Heart left ventricle (tissue), 16 donors: ENCODE data around the gene PCBP3. TPM values are rescaled to one million over a fixed set of nuclear protein-coding genes. Genes with fewer than 3 reads are reported as not detected.

Experiments used
- ATAC-seq, 4 donors: fragments of 200-7000 bp; cut with Tn5 transposase; one replicate each; pipeline ENCODE4 v1.9.1; 2020 to 2022; ENCODE audit warnings: moderate library complexity in 4 of 4, mild to moderate bottlenecking in 3 of 4, moderate number of reproducible peaks in 1 of 4
- DNase-seq, 5 donors: peaks; one replicate each; pipeline ENCODE4 v3.0.0-alpha.2; 2020
- H3K27ac ChIP-seq, 12 donors: fragments of 200-600 bp; sonication (generic) in 4 of 12; one replicate each; pipeline versions ENCODE4 v1.5.0 to v1.8.0; 2016 to 2022; ENCODE audit warnings: mild to moderate bottlenecking in 2 of 12
- H3K27me3 ChIP-seq, 9 donors: fragments of 200-600 bp; sonication (generic) in 2 of 9; one replicate each; pipeline versions ENCODE4 v1.5.1 to v1.8.0; 2016 to 2022; ENCODE audit warnings: mild to moderate bottlenecking in 3 of 9
- H3K36me3 ChIP-seq, 9 donors: fragments of 200-600 bp; sonication (generic) in 2 of 9; one replicate each; pipeline versions ENCODE4 v1.5.0 to v1.8.0; 2018 to 2022; ENCODE audit warnings: mild to moderate bottlenecking in 2 of 9
- H3K4me1 ChIP-seq, 12 donors: fragments of 200-600 bp; sonication (generic) in 4 of 12; one replicate each; pipeline versions ENCODE4 v1.5.0 to v1.8.0; 2016 to 2022; ENCODE audit warnings: mild to moderate bottlenecking in 3 of 12
- H3K4me3 ChIP-seq, 12 donors: fragments of 200-600 bp; sonication (generic) in 4 of 12; one replicate each; pipeline versions ENCODE4 v1.5.0 to v1.8.0; 2017 to 2022; ENCODE audit warnings: mild to moderate bottlenecking in 9 of 12, moderate library complexity in 4 of 12
- H3K9me3 ChIP-seq, 12 donors: fragments of 200-600 bp; sonication (generic) in 4 of 12; one replicate each; pipeline versions ENCODE4 v1.5.0 to v1.8.0; 2016 to 2022; ENCODE audit warnings: mild to moderate bottlenecking in 1 of 12
- POLR2A ChIP-seq, 2 donors: fragments of 450-650 bp; IDR thresholded peaks; one replicate each; pipeline ENCODE4 v1.6.1; 2017; ENCODE audit warnings: antibody characterized with exemption in 2 of 2, mild to moderate bottlenecking in 2 of 2, moderate library complexity in 2 of 2
- WGBS, 4 donors: extraction: QIAGEN DNeasy Blood & Tissue Kit in 2 of 4; methylation state at CpG; one replicate each; pipeline versions ENCODE4 v1.1.5 to v1.1.7; 2013 to 2018; 5-methylcytosine and 5-hydroxymethylcytosine counted together
- intact Hi-C, 10 donors: fragments of 100-400 bp; cut with DNase I; formaldehyde crosslinking; loops; one replicate each; pipeline versions ENCODE4 v1.11.1 to v1.14.2; 2022
- polyA plus RNA-seq, 2 donors: library from polyadenylated mRNA; stranded (reverse); fragments of 200-250 nt; gene quantifications; one replicate each; pipeline ENCODE4 v1.2.3, GENCODE V29; 2013
- total RNA-seq, 9 donors: library from RNA; depleted of rRNA in 2 of 9; stranded (reverse); fragments of >200 nt in 2 of 9; fragmentation: NEBNext Ultra II Directional in 3 of 9; extraction: Animal tissue kit (Norgen Biotek cat#: 25700) in 3 of 9; gene quantifications; one replicate each; pipeline versions ENCODE4 v1.1.0 to v1.2.4, GENCODE V29; 2016 to 2023
- TF ChIP-seq, protein P1 (sequence below), 12 donors: fragments of 200-600 bp; sonication (generic) in 4 of 12; IDR thresholded peaks; one replicate each; pipeline versions ENCODE4 v1.5.0 to v1.8.0; 2018 to 2022; ENCODE audit warnings: antibody characterized with exemption in 12 of 12, mild to moderate bottlenecking in 5 of 12
- donor health status: ischemic (EF 13 %, LVEDD 7.1; RV severe dilation, severe dysfunction).
- donor health status: healthy with polysubstance abuse.
- donor health status: DM: no; HTN: yes; CAD: no.
- donor health status: DM: no; HTN: no; CAD: no.
- donor health status: ischemic (EF 25% LVEDD 6.9; RV normal size, moderate dysfunction).
- donor health status: ischemic (EF 25% LVEDD 5.7; RV mildly dilated, moderate dysfunction).
- donor health status: healthy.
- donor health status: DM: yes; HTN: yes; CAD: no.
- donor health status: ischemic (EF 35%, LVEDD 5.7; RV mildly dilated, moderate dysfunction).
- donor health status: nonischemic (EF 11% LVEDD 7.7; RV severe dilation, severe dysfunction).
- donor health status: DM: yes; HTN: yes; CAD: no.
- donor health status: PGD.
- donor health status: ischemic (EF 29% LVEDD 5.4; RV normal size, mild dysfunction).
- donor health status: nonischemic (EF 23%, LVEDD 6.1; RV moderate dilation, normal function).

The PCBP3 gene
- total and polyA plus RNA-seq, 11 donors = 0.72 to 11.4 (median 2.5) TPM; not detected in 1

DNA sequence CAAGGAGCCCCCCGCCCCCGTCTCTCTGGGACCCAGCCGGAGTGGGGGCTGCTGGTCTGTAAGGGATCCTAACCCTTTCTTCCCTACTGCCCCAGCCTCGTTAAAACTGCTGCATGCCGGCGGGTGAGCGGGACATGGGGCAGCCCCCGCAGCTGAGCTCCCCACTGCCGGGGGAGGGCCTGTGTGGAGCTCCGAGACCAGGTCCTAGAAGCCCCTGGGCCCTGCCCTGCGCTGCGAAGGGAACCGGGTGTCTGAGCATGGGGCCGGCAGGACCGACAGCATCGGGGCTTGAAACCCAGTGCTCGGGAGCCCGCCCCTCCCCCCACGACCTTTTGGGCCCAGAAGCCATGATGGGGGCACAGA is 328.8 kb downstream of the PCBP3 start:
- ATAC-seq (peak in 2 of 4 donors; percentile 3 to 4), DNase-seq (peak in 3 of 5 donors; percentile 48 to 60 (median 49))
- Histone ChIP-seq H3K9me3 (no peaks in the 10 kb centered on the region), H3K4me1 (peaks cover 7 to 67% (median 48%) of the 10 kb centered on the region in 12 donors), H3K36me3 (no peaks in the 10 kb centered on the region), H3K4me3 (peak overlapping the region in 11 of 12 donors; percentile 29 to 69 (median 60)), H3K27ac (peak overlapping the region; percentile 90 to 99 (median 98)), H3K27me3 (peaks cover 0 to 43% (median 0%) of the 10 kb centered on the region in 9 donors)
- intact Hi-C loops = loop anchor here (2.0 to 10.0 kb wide), 11 partner anchors 75 to 352 kb away; partner anchors contain the start of genes COL6A2 (in 8 of the 10), LSS (in 6 of the 10), C21orf58 (in 2 of the 10) and PCNT (in 2 of the 10)
- TF ChIP-seq POLR2A (IDR thresholded peaks at IDR 0.05) = no peak
- TF ChIP-seq, protein P1, sequence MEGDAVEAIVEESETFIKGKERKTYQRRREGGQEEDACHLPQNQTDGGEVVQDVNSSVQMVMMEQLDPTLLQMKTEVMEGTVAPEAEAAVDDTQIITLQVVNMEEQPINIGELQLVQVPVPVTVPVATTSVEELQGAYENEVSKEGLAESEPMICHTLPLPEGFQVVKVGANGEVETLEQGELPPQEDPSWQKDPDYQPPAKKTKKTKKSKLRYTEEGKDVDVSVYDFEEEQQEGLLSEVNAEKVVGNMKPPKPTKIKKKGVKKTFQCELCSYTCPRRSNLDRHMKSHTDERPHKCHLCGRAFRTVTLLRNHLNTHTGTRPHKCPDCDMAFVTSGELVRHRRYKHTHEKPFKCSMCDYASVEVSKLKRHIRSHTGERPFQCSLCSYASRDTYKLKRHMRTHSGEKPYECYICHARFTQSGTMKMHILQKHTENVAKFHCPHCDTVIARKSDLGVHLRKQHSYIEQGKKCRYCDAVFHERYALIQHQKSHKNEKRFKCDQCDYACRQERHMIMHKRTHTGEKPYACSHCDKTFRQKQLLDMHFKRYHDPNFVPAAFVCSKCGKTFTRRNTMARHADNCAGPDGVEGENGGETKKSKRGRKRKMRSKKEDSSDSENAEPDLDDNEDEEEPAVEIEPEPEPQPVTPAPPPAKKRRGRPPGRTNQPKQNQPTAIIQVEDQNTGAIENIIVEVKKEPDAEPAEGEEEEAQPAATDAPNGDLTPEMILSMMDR (IDR thresholded peaks at IDR 0.05) = no peak
- WGBS, 4 donors = 32 to 51% (median 37%) methylated on average over 14 to 19 of the region's 19 CpGs

DNA sequence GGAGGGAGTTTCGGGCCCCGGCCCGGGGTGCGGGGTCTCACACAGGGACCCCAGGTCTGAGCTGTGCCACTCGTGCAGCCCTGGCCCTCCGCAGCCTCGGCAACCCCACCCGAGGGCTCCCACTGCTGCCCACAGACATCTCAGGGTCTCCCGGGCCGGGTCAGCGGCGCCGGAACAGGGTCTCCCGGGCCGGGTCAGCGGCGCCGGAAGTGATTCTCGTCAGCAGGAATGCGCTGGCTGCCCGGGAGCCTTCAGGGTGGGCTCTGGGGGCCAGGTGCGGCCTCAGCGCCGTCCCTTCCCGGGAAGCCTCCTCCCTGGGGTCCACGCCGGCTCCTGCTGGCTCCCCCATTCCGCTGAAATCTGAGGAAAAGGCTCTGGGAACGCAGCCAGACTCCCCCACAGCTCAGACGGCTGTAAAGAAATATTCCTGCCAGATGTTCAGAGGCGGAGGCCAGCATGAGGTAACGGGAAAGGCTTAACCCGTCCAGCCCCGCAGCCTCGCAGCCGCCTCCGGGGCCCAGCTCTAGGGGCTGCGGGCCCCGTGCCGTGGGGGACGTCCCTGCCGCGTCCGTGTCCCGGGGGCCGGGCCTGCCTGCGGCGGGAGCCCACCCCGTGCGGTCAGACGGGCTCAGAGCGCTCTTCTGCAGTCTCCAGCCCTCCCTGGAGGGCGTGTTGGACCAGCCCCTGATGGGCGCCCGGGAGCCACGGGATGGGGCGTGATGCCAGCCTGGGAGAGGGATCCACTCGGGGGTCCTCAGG is 329.4 kb downstream of the PCBP3 start:
- intact Hi-C loops = loop anchor here (2.0 to 10.0 kb wide), 11 partner anchors 74 to 352 kb away; partner anchors contain the start of genes COL6A2 (in 8 of the 10), LSS (in 6 of the 10), C21orf58 (in 2 of the 10) and PCNT (in 2 of the 10)
- 8 to 23% (median 16%) methylated on average over 30 to 58 of the region's 58 CpGs for WGBS, 4 donors
- Histone ChIP-seq H3K9me3 (no peaks in the 10 kb centered on the region), H3K36me3 (no peaks in the 10 kb centered on the region), H3K27me3 (peaks cover 0 to 43% (median 0%) of the 10 kb centered on the region in 9 donors), H3K4me3 (peak overlapping the region; percentile 16 to 69 (median 60)), H3K4me1 (peaks cover 7 to 67% (median 48%) of the 10 kb centered on the region in 12 donors), H3K27ac (peak overlapping the region; percentile 90 to 99 (median 98))
- DNase-seq (peak; percentile 87 to 93 (median 92)), ATAC-seq (peak in 3 of 4 donors; percentile 44 to 55 (median 51))
- no peak for TF ChIP-seq POLR2A (IDR thresholded peaks at IDR 0.05)
- TF ChIP-seq, protein P1 (IDR thresholded peaks at IDR 0.05) = no peak

DNA sequence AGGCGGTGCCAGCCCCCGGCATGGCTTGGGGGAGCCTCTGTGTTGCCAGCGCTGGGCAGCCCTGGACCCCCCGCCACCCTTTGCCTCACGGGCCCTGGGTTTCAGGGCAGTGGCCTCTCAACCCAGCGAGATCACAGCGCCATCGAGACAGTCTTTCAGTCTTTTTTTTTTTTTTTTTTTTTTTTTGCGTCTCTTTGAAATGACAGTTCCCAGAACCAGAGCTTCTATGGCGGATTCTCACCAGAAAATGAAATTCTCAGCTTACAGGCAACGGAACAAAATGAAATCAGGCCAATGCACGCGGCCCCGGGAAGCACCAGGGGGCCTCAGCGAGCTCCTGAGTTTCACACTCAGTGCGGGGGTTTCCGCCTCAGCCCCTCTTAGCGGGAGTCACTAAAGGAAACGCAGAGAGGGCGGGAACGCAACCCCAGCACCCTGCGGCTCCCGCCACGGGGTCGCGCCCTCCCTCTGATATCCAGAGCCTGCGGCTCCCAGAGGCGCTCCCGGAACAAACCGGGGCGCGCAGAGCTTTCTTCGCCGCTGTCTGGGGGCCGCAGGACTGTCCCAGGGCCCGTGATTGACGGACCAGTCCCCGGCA is 330.0 kb downstream of the PCBP3 start:
- H3K27me3 ChIP-seq = peaks cover 0 to 43% (median 0%) of the 10 kb centered on the region in 9 donors
- TF ChIP-seq, protein P1 (IDR thresholded peaks at IDR 0.05) = peak; percentile 69 to 88 (median 78)
- TF ChIP-seq POLR2A (IDR thresholded peaks at IDR 0.05) = no peak
- ATAC-seq (peak; percentile 39 to 48 (median 43)), DNase-seq (peak; percentile 87 to 92 (median 90))
- H3K36me3 ChIP-seq = no peaks in the 10 kb centered on the region
- no peaks in the 10 kb centered on the region for H3K9me3 ChIP-seq
- peaks cover 7 to 71% (median 49%) of the 10 kb centered on the region in 12 donors for H3K4me1 ChIP-seq
- WGBS, 4 donors = 2 to 4% (median 3%) methylated on average over 25 to 38 of the region's 38 CpGs
- H3K27ac ChIP-seq = peak overlapping the region; percentile 90 to 99 (median 98)
- intact Hi-C loops = loop anchor here (2.0 to 10.0 kb wide), 11 partner anchors 74 to 351 kb away; partner anchors contain the start of genes COL6A2 (in 9 of the 10), LSS (in 6 of the 10), C21orf58 (in 2 of the 10) and PCNT (in 2 of the 10)
- H3K4me3 ChIP-seq = peak overlapping the region; percentile 29 to 69 (median 60)
